Psoas muscle (tissue), 8 donors: ENCODE results near the gene FGD5. TPM values are rescaled to one million over a fixed set of nuclear protein-coding genes. Genes with fewer than 3 reads are reported as not detected.

Experiments used
- ATAC-seq, 4 donors: fragments of 200-7000 bp; cut with Tn5 transposase; one replicate each; pipeline ENCODE4 v1.9.1; 2020; ENCODE audit warnings: moderate library complexity in 3 of 4, mild to moderate bottlenecking in 2 of 4
- DNase-seq, 2 donors: peaks; one replicate each; pipeline ENCODE4 v3.0.0-alpha.2; 2020
- H3K27ac ChIP-seq: fragments of 200-600 bp; one replicate; pipeline ENCODE4 v1.8.0; 2022
- H3K27me3 ChIP-seq, 3 donors: fragments of 200-600 bp in 1 of 3; one replicate each; pipeline versions ENCODE4 v1.6.1 to v1.8.0; 2013 to 2022; ENCODE audit warnings: low read length in 2 of 3, mild to moderate bottlenecking in 2 of 3, moderate library complexity in 1 of 3; ENCODE audit not compliant: insufficient read depth in 3 of 3
- H3K36me3 ChIP-seq, 2 donors: fragments of 200-600 bp in 1 of 2; one replicate each; pipeline versions ENCODE4 v1.6.1 to v1.8.0; 2013 to 2022; ENCODE audit warnings: low read depth in 1 of 2, mild to moderate bottlenecking in 1 of 2, moderate library complexity in 1 of 2; ENCODE audit not compliant: insufficient read depth in 1 of 2
- H3K4me1 ChIP-seq: fragments of 200-600 bp; one replicate; pipeline ENCODE4 v1.8.0; 2022
- H3K4me3 ChIP-seq: fragments of 200-600 bp; one replicate; pipeline ENCODE4 v1.8.0; 2022; ENCODE audit warnings: mild to moderate bottlenecking
- H3K9me3 ChIP-seq: fragments of 200-600 bp; one replicate; pipeline ENCODE4 v1.8.0; 2022
- CTCF ChIP-seq: fragments of 200-600 bp; IDR thresholded peaks from one replicate; pipeline ENCODE4 v1.8.0; 2022; ENCODE audit warnings: antibody characterized with exemption
- WGBS, 3 donors: extraction: QIAGEN DNeasy Blood & Tissue Kit; methylation state at CpG; one replicate each; pipeline versions ENCODE4 v1.1.6 to v1.1.7; 2013; 5-methylcytosine and 5-hydroxymethylcytosine counted together
- intact Hi-C, 2 donors: fragments of 100-400 bp; cut with DNase I; formaldehyde crosslinking; loops; one replicate each; pipeline versions ENCODE4 v1.11.0 to v1.14.2; 2022
- polyA plus RNA-seq, 3 donors: library from polyadenylated mRNA; stranded (reverse); fragments of 200-250 nt; gene quantifications; one replicate each; pipeline ENCODE4 v1.2.3, GENCODE V29; 2013
- total RNA-seq, 4 donors: library from RNA; stranded (reverse); fragmentation: NEBNext Ultra II Directional in 2 of 4; extraction: Animal tissue kit (Norgen Biotek cat#: 25700) in 2 of 4; gene quantifications; one replicate each; pipeline versions ENCODE4 v1.2.1 to v1.2.4, GENCODE V29; 2021 to 2023
- donor health status: healthy with polysubstance abuse.
- donor health status: DM: no; HTN: no; CAD: no; lungs with moderate emphysema.
- donor health status: Bipolar disorder and iron deficiency.
- donor health status: healthy.
- donor health status: DM: yes; HTN: yes; CAD: no.
- donor health status: DM: no; HTN: no; CAD: no.
- donor health status: DM: no; HTN: no; CAD: no.
- donor health status: DM: yes; HTN: yes; CAD: no.

FGD5 gene
- total and polyA plus RNA-seq, 7 donors = 3.6 to 14.6 (median 6.4) TPM

DNA sequence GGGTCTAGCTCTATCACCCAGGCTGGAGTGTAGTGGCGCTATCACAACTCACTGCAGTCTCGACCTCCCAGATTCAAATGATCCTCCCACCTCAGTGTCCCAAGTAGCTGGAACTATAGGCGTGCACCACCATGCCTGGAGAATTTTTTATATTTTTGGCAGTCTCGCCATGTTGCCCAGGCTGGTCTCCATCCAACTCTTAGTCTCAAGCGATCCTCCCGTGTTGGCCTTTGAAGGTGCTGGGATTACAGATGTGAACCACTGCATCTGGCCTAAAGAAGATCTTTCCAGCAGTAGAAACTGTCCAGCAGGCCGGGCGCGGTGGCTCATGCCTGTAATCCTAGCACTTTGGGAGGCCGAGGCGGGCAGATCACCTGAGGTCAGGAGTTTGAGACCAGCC, 73.5 kb downstream of the FGD5 start:
- 85 to 94% (median 88%) methylated on average over 11 of the region's 11 CpGs for WGBS, 3 donors
- ATAC-seq (no peak), DNase-seq (no peak)
- no peak overlapping the region for H3K4me3 ChIP-seq
- H3K27me3 ChIP-seq = no peaks in the 10 kb centered on the region
- no peak for TF ChIP-seq CTCF
- no peak overlapping the region for H3K27ac ChIP-seq
- no peaks in the 10 kb centered on the region for H3K9me3 ChIP-seq
- H3K4me1 ChIP-seq = peaks cover 7% of the 10 kb centered on the region
- intact Hi-C loops = no loop called here
- H3K36me3 ChIP-seq = no peaks in the 10 kb centered on the region

DNA sequence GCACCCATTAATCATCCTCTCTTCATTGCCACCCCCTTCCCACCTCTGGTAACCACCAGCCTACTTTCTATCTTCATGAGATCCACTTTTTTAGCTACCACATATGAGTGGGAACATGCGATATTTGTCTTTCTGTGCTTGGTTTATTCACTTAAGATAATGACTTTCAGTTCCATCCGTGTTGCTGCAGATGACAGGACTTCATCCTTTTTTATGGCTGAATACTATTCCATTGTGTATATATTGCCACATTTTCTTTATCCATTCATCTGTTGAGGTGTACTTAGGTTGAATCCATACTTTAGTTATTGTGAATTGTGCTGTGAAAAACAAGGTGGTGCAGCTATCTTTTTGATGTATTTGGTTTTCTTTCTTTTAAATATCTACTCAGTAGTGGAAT, 75.3 kb downstream of the FGD5 start:
- H3K27ac ChIP-seq = no peak overlapping the region
- no peak for ATAC-seq
- no peak overlapping the region for H3K4me3 ChIP-seq
- no peaks in the 10 kb centered on the region for H3K36me3 ChIP-seq
- intact Hi-C loops = no loop called here
- DNase-seq = no peak
- no peaks in the 10 kb centered on the region for H3K9me3 ChIP-seq
- TF ChIP-seq CTCF = no peak
- H3K27me3 ChIP-seq = no peaks in the 10 kb centered on the region
- H3K4me1 ChIP-seq = peaks cover 7% of the 10 kb centered on the region
- 91 to 96% (median 94%) methylated on average over 2 of the region's 2 CpGs for WGBS, 3 donors

- intact Hi-C loops = loop anchor here in 1 of 2 donors (5.0 kb wide), 1 partner anchor 55 kb away; no protein-coding TSS in a partner anchor
- Histone ChIP-seq H3K9me3 (no peaks in the 10 kb centered on the region), H3K4me3 (no peak overlapping the region), H3K27me3 (no peaks in the 10 kb centered on the region), H3K36me3 (no peaks in the 10 kb centered on the region), H3K4me1 (no peaks in the 10 kb centered on the region), H3K27ac (no peak overlapping the region)
- 81 to 84% (median 84%) methylated on average over 4 of the region's 4 CpGs for WGBS, 3 donors
- TF ChIP-seq CTCF = no peak
- ATAC-seq (no peak), DNase-seq (no peak)
These were observed 78.5 kb downstream of the FGD5 start for GRCh38 chr3:14897266-14897665.

DNA sequence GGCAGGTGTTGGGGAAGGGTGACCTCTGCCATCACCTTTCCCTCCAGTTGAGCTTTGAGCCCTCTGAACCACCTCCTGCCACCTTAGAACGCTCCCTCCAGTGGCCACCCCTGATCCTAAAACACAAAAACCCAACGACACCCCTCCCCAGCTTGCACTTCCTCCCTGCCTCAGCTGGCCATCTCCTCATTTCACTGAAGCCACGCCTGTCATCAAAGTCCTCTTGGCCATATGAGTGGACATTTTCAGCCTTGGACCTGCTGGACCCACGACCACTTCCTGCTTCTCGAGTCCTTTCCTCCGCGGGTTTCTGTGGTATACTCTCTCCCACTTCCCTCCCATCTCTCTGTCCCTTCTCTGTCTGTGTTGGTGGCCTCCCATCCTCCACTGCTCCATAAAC, 80.2 kb downstream of the FGD5 start:
- ATAC-seq (no peak), DNase-seq (no peak)
- intact Hi-C loops = loop anchor here in 1 of 2 donors (5.0 kb wide), 1 partner anchor 57 kb away; no protein-coding TSS in a partner anchor
- H3K27ac ChIP-seq = no peak overlapping the region
- no peaks in the 10 kb centered on the region for H3K27me3 ChIP-seq
- no peaks in the 10 kb centered on the region for H3K4me1 ChIP-seq
- TF ChIP-seq CTCF = no peak
- WGBS, 3 donors = 66 to 75% (median 66%) methylated on average over 7 of the region's 7 CpGs
- no peaks in the 10 kb centered on the region for H3K9me3 ChIP-seq
- no peaks in the 10 kb centered on the region for H3K36me3 ChIP-seq
- H3K4me3 ChIP-seq = no peak overlapping the region

GRCh38 chr3:14899993-14900618, 81.3 kb downstream of the FGD5 start:
- H3K27ac ChIP-seq = no peak overlapping the region
- H3K36me3 ChIP-seq = no peaks in the 10 kb centered on the region
- no peak overlapping the region for H3K4me3 ChIP-seq
- no peaks in the 10 kb centered on the region for H3K9me3 ChIP-seq
- no peaks in the 10 kb centered on the region for H3K4me1 ChIP-seq
- WGBS, 3 donors = 90 to 94% (median 92%) methylated on average over 9 of the region's 9 CpGs
- no peak for TF ChIP-seq CTCF
- intact Hi-C loops = loop anchor here in 1 of 2 donors (5.0 kb wide), 1 partner anchor 58 kb away; no protein-coding TSS in a partner anchor
- no peaks in the 10 kb centered on the region for H3K27me3 ChIP-seq
- DNase-seq = no peak
- ATAC-seq = no peak
